Left lung (tissue), 10 donors: ENCODE data around the gene ATP5F1D. TPM values are rescaled to one million over a fixed set of nuclear protein-coding genes. Genes with fewer than 3 reads are reported as not detected.

Experiments used
- ATAC-seq: fragments of 200-7000 bp; cut with Tn5 transposase; one replicate; pipeline ENCODE4 v1.9.1; 2020; ENCODE audit warnings: moderate library complexity
- DNase-seq, 4 donors: peaks; one replicate each; pipeline ENCODE4 v3.0.0-alpha.2; 2013 to 2020
- H3K27ac ChIP-seq, 2 donors: fragments of 200-600 bp; sonication (generic) in 1 of 2; one replicate each; pipeline versions ENCODE4 v1.5.0 to v1.8.0; 2020 to 2021
- H3K27me3 ChIP-seq, 2 donors: fragments of 200-600 bp; sonication (generic) in 1 of 2; one replicate each; pipeline versions ENCODE4 v1.5.0 to v1.8.0; 2020 to 2021
- H3K36me3 ChIP-seq, 2 donors: fragments of 200-600 bp; sonication (generic) in 1 of 2; one replicate each; pipeline versions ENCODE4 v1.5.0 to v1.8.0; 2020 to 2021
- H3K4me1 ChIP-seq, 2 donors: fragments of 200-600 bp; one replicate each; pipeline ENCODE4 v1.8.0; 2021
- H3K4me3 ChIP-seq, 2 donors: fragments of 200-600 bp; sonication (generic) in 1 of 2; one replicate each; pipeline versions ENCODE4 v1.5.0 to v1.8.0; 2020 to 2021; ENCODE audit warnings: mild to moderate bottlenecking in 1 of 2
- H3K9me3 ChIP-seq, 2 donors: fragments of 200-600 bp; sonication (generic) in 1 of 2; one replicate each; pipeline versions ENCODE4 v1.5.0 to v1.8.0; 2020 to 2021
- CTCF ChIP-seq, 2 donors: fragments of 200-600 bp; sonication (generic) in 1 of 2; IDR thresholded peaks; one replicate each; pipeline versions ENCODE4 v1.5.0 to v1.8.0; 2021; ENCODE audit warnings: antibody characterized with exemption in 2 of 2
- intact Hi-C, 2 donors: fragments of 100-400 bp; cut with DNase I; formaldehyde crosslinking; loops; one replicate each; pipeline versions ENCODE4 v1.11.2 to v1.14.2; 2022
- polyA plus RNA-seq, 6 donors: library from polyadenylated mRNA; unstranded; fragments of 120-200 nt; gene quantifications; one replicate each; pipeline ENCODE4 v1.2.1, GENCODE V29; 2013; ENCODE audit not compliant: insufficient read length in 6 of 6
- total RNA-seq, 2 donors: library from RNA; stranded (reverse); fragmentation: NEBNext Ultra II Directional; extraction: Animal tissue kit (Norgen Biotek cat#: 25700); gene quantifications; one replicate each; pipeline ENCODE4 v1.2.1, GENCODE V29; 2021
- donor health status: DM: no; HTN: yes; CAD: no.
- donor health status: DM: no; HTN: no; CAD: no.

Gene ATP5F1D
- total and polyA plus RNA-seq, 8 donors: 55.0 to 161 (median 83.7) TPM

- no peak for ATAC-seq
These were observed 49.4 kb downstream of the ATP5F1D start for GRCh38 chr19:1290703-1291651.

GRCh38 chr19:1291761-1292418, 50.3 kb downstream of the ATP5F1D start:
- TF ChIP-seq CTCF (IDR thresholded peaks at IDR 0.05): no peak
- ATAC-seq (no peak), DNase-seq (no peak)
- Histone ChIP-seq H3K4me1 (peaks cover 3 to 4% of the 10 kb centered on the region in 2 donors), H3K9me3 (no peaks in the 10 kb centered on the region), H3K36me3 (no peaks in the 10 kb centered on the region), H3K4me3 (no peak overlapping the region), H3K27ac (no peak overlapping the region), H3K27me3 (peaks cover 31 to 100% of the 10 kb centered on the region in 2 donors)
- intact Hi-C loops: no loop called here

More at GRCh38 chr19:1290703-1291651, 49.4 kb downstream of the ATP5F1D start:
- H3K36me3 ChIP-seq: no peaks in the 10 kb centered on the region
- H3K9me3 ChIP-seq: no peaks in the 10 kb centered on the region
- H3K4me3 ChIP-seq: no peak overlapping the region
- no peak for DNase-seq
- intact Hi-C loops: no loop called here
- peaks cover 3 to 4% of the 10 kb centered on the region in 2 donors for H3K4me1 ChIP-seq
- H3K27ac ChIP-seq: no peak overlapping the region
- no peak for TF ChIP-seq CTCF (IDR thresholded peaks at IDR 0.05)
- H3K27me3 ChIP-seq: peaks cover 38 to 100% of the 10 kb centered on the region in 2 donors

DNA sequence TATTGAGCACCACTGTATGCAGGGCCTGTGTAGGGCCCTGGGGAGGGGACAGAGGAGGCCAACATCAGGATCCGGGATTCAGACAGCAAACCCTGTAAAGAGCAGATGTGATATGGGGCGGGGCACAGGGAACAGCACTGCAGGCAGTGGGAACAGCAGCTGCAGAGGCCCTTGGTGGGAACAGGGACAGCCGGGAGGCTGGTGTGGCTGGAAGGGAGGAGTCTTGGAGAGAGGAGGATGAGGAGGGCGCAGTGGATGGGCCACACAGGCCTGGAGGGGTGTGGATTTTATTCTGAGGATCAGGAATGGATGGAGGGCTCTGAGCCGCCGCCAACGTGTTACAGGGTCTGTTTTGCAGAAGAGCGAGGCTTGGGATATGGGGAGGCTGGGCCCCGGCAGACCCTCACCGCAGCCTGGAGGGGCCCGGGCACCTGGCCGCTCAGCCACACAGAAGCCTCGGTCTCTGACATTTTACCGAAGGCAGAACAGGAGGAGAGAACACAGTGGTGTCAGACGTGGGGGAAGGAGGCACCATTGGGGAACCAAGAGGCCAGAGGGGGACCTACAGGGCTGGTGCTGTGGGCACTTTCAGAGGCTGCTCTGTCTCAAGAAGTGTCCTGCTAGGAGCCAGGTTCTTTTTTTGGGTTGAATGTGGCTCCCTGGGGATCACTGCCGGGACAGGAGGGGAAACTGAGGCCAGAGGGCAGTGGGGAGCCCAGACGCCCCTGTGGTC, 51.0 kb downstream of the ATP5F1D start:
- no peak overlapping the region for H3K27ac ChIP-seq
- no peak for ATAC-seq
- H3K27me3 ChIP-seq: peaks cover 24 to 95% of the 10 kb centered on the region in 2 donors
- no peaks in the 10 kb centered on the region for H3K9me3 ChIP-seq
- no peak overlapping the region for H3K4me3 ChIP-seq
- peaks cover 3 to 4% of the 10 kb centered on the region in 2 donors for H3K4me1 ChIP-seq
- no peaks in the 10 kb centered on the region for H3K36me3 ChIP-seq
- intact Hi-C loops: no loop called here
- TF ChIP-seq CTCF (IDR thresholded peaks at IDR 0.05): no peak
- no peak for DNase-seq

GRCh38 chr19:1293782-1294604, 52.4 kb downstream of the ATP5F1D start:
- no peak overlapping the region for H3K4me3 ChIP-seq
- H3K4me1 ChIP-seq: peaks cover 3 to 4% of the 10 kb centered on the region in 2 donors
- no peaks in the 10 kb centered on the region for H3K9me3 ChIP-seq
- H3K27me3 ChIP-seq: peaks cover 11 to 91% of the 10 kb centered on the region in 2 donors
- H3K27ac ChIP-seq: no peak overlapping the region
- intact Hi-C loops: no loop called here
- no peaks in the 10 kb centered on the region for H3K36me3 ChIP-seq
- ATAC-seq: no peak
- no peak for TF ChIP-seq CTCF (IDR thresholded peaks at IDR 0.05)
- no peak for DNase-seq

Other genes with a start within 250 kb of the ATP5F1D start
- 1 to 10 TPM in 1 of 2 donors, not detected in 1; 2.7 TPM for gene GRIN3B, start 241.3 kb upstream of the ATP5F1D start, total RNA-seq
- gene GRIN3B, start 241.3 kb upstream of the ATP5F1D start, polyA plus RNA-seq: 1 to 10 TPM in 2 of 6 donors, under 1 TPM in 4; 0.37 to 1.4 (median 0.54) TPM
- 100 to 1,000 TPM; 135 to 154 TPM for gene TMEM259, start 220.6 kb upstream of the ATP5F1D start, total RNA-seq
- gene TMEM259, start 220.6 kb upstream of the ATP5F1D start, polyA plus RNA-seq: 100 to 1,000 TPM in 2 of 6 donors, 10 to 100 TPM in 4; 74.2 to 117 (median 98.7) TPM
- not detected for gene RNU6-2, start 220.2 kb upstream of the ATP5F1D start, total RNA-seq
- gene RNU6-2, start 220.2 kb upstream of the ATP5F1D start, polyA plus RNA-seq: not detected
- 100 to 1,000 TPM; 250 to 259 TPM for gene CNN2, start 215.1 kb upstream of the ATP5F1D start, total RNA-seq
- 100 to 1,000 TPM; 133 to 214 (median 160) TPM for gene CNN2, start 215.1 kb upstream of the ATP5F1D start, polyA plus RNA-seq
- gene ABCA7, start 201.6 kb upstream of the ATP5F1D start, total RNA-seq: 10 to 100 TPM; 49.6 to 52.2 TPM
- 1 to 10 TPM; 3.3 to 5.5 (median 4.5) TPM for gene ABCA7, start 201.6 kb upstream of the ATP5F1D start, polyA plus RNA-seq
- gene ARHGAP45, start 174.6 kb upstream of the ATP5F1D start, total RNA-seq: 10 to 100 TPM; 71.1 to 83.8 TPM
- gene ARHGAP45, start 174.6 kb upstream of the ATP5F1D start, polyA plus RNA-seq: 10 to 100 TPM in 5 of 6 donors, 1 to 10 TPM in 1; 8.5 to 12.3 (median 11.2) TPM
- gene POLR2E, start 146.4 kb upstream of the ATP5F1D start, total RNA-seq: 100 to 1,000 TPM; 139 to 160 TPM
- gene POLR2E, start 146.4 kb upstream of the ATP5F1D start, polyA plus RNA-seq: 100 to 1,000 TPM; 120 to 147 (median 135) TPM
- 100 to 1,000 TPM; 266 to 365 TPM for gene GPX4, start 137.8 kb upstream of the ATP5F1D start, total RNA-seq
- 100 to 1,000 TPM; 146 to 223 (median 208) TPM for gene GPX4, start 137.8 kb upstream of the ATP5F1D start, polyA plus RNA-seq
- gene SBNO2, start 67.5 kb upstream of the ATP5F1D start, total RNA-seq: 100 to 1,000 TPM in 1 of 2 donors, 10 to 100 TPM in 1; 68.3 to 119 TPM
- 10 to 100 TPM; 17.9 to 25.5 (median 22.5) TPM for gene SBNO2, start 67.5 kb upstream of the ATP5F1D start, polyA plus RNA-seq
- 10 to 100 TPM; 42.6 to 52.0 TPM for gene STK11, start 36.0 kb upstream of the ATP5F1D start, total RNA-seq
- 10 to 100 TPM; 46.4 to 58.4 (median 51.1) TPM for gene STK11, start 36.0 kb upstream of the ATP5F1D start, polyA plus RNA-seq
- gene CBARP, start 3.7 kb upstream of the ATP5F1D start, total RNA-seq: 1 to 10 TPM in 1 of 2 donors, under 1 TPM in 1; 0.55 to 1.5 TPM
- 1 to 10 TPM in 5 of 6 donors, under 1 TPM in 1; 0.75 to 2.5 (median 1.3) TPM for gene CBARP, start 3.7 kb upstream of the ATP5F1D start, polyA plus RNA-seq
- 100 to 1,000 TPM in 1 of 2 donors, 10 to 100 TPM in 1; 87.4 to 115 TPM for gene MIDN, start 6.8 kb downstream of the ATP5F1D start, total RNA-seq
- 10 to 100 TPM; 34.3 to 64.9 (median 53.0) TPM for gene MIDN, start 6.8 kb downstream of the ATP5F1D start, polyA plus RNA-seq
- 100 to 1,000 TPM; 220 to 235 TPM for gene CIRBP, start 27.6 kb downstream of the ATP5F1D start, total RNA-seq
- gene CIRBP, start 27.6 kb downstream of the ATP5F1D start, polyA plus RNA-seq: 1,000 to 10,000 TPM in 3 of 6 donors, 100 to 1,000 TPM in 3; 873 to 1,079 (median 988) TPM
- gene FAM174C, start 33.8 kb downstream of the ATP5F1D start, total RNA-seq: 10 to 100 TPM; 48.0 to 58.7 TPM
- 10 to 100 TPM; 10.6 to 22.2 (median 17.2) TPM for gene FAM174C, start 33.8 kb downstream of the ATP5F1D start, polyA plus RNA-seq
- gene EFNA2, start 44.1 kb downstream of the ATP5F1D start, total RNA-seq: under 1 TPM in 1 of 2 donors, not detected in 1; 0.52 TPM
- 1 to 10 TPM in 3 of 6 donors, under 1 TPM in 3; 0.48 to 2.0 (median 1.1) TPM for gene EFNA2, start 44.1 kb downstream of the ATP5F1D start, polyA plus RNA-seq
- 10 to 100 TPM; 84.4 to 85.4 TPM for gene NDUFS7, start 142.2 kb downstream of the ATP5F1D start, total RNA-seq
- gene NDUFS7, start 142.2 kb downstream of the ATP5F1D start, polyA plus RNA-seq: 10 to 100 TPM; 30.3 to 50.6 (median 36.6) TPM
- gene GAMT, start 159.8 kb downstream of the ATP5F1D start, total RNA-seq: 10 to 100 TPM in 1 of 2 donors, 1 to 10 TPM in 1; 5.9 to 19.2 TPM
- gene GAMT, start 159.8 kb downstream of the ATP5F1D start, polyA plus RNA-seq: 10 to 100 TPM; 19.4 to 26.1 (median 24.3) TPM
- gene DAZAP1, start 165.8 kb downstream of the ATP5F1D start, total RNA-seq: 100 to 1,000 TPM in 1 of 2 donors, 10 to 100 TPM in 1; 87.6 to 132 TPM
- 100 to 1,000 TPM in 1 of 6 donors, 10 to 100 TPM in 5; 86.4 to 108 (median 93.7) TPM for gene DAZAP1, start 165.8 kb downstream of the ATP5F1D start, polyA plus RNA-seq
- gene RPS15, start 196.6 kb downstream of the ATP5F1D start, total RNA-seq: 100 to 1,000 TPM; 942 to 951 TPM
- 100 to 1,000 TPM; 673 to 987 (median 817) TPM for gene RPS15, start 196.6 kb downstream of the ATP5F1D start, polyA plus RNA-seq
- gene APC2, start 208.4 kb downstream of the ATP5F1D start, total RNA-seq: under 1 TPM; 0.06 to 0.10 TPM
- 1 to 10 TPM in 3 of 6 donors, under 1 TPM in 3; 0.42 to 1.4 (median 0.91) TPM for gene APC2, start 208.4 kb downstream of the ATP5F1D start, polyA plus RNA-seq
- 10 to 100 TPM; 31.1 to 32.2 TPM for gene C19orf25, start 237.5 kb downstream of the ATP5F1D start, total RNA-seq
- 10 to 100 TPM; 17.7 to 27.8 (median 22.8) TPM for gene C19orf25, start 237.5 kb downstream of the ATP5F1D start, polyA plus RNA-seq
- gene PCSK4, start 248.6 kb downstream of the ATP5F1D start, total RNA-seq: 1 to 10 TPM; 1.9 to 3.2 TPM
- 1 to 10 TPM; 3.4 to 6.1 (median 4.3) TPM for gene PCSK4, start 248.6 kb downstream of the ATP5F1D start, polyA plus RNA-seq
- gene REEP6, start 249.4 kb downstream of the ATP5F1D start, total RNA-seq: 1 to 10 TPM; 1.6 to 2.0 TPM
- 1 to 10 TPM; 3.1 to 5.9 (median 3.8) TPM for gene REEP6, start 249.4 kb downstream of the ATP5F1D start, polyA plus RNA-seq